Smooth muscle cell (in vitro differentiated cells): ENCODE results near the gene PTPRCAP. TPM values are rescaled to one million over a fixed set of nuclear protein-coding genes. Genes with fewer than 3 reads are reported as not detected.

Experiments
- DNase-seq: peaks from one replicate; lab custom pipeline; 2025; ENCODE audit not compliant: unreplicated experiment; lab: John Stamatoyannopoulos, UW
- H2AFZ ChIP-seq: fragments of 200-600 bp; sonication (generic); 2 replicates; pipeline ENCODE4 v1.6.0; 2016; ENCODE audit warnings: antibody characterized with exemption, low read depth, mild to moderate bottlenecking
- H3F3A ChIP-seq: fragments of 200-600 bp; sonication (generic); 2 replicates; pipeline ENCODE4 v1.6.0; 2017; ENCODE audit warnings: antibody characterized with exemption, low read depth
- H3K27ac ChIP-seq: fragments of 200-600 bp; sonication (generic); 2 replicates; pipeline ENCODE4 v1.5.1; 2016; ENCODE audit warnings: low read depth, mild to moderate bottlenecking
- H3K27me3 ChIP-seq: fragments of 200-600 bp; sonication (generic); 2 replicates; pipeline ENCODE4 v1.6.1; 2016; ENCODE audit warnings: low read depth, mild to moderate bottlenecking
- H3K36me3 ChIP-seq: fragments of 200-600 bp; sonication (generic); 2 replicates; pipeline ENCODE4 v1.5.1; 2016; ENCODE audit warnings: low read depth
- H3K4me1 ChIP-seq: fragments of 200-600 bp; sonication (generic); 2 replicates; pipeline ENCODE4 v1.5.1; 2016; ENCODE audit warnings: low read depth
- H3K4me2 ChIP-seq: fragments of 200-600 bp; sonication (generic); 2 replicates; pipeline ENCODE4 v1.6.0; 2016; ENCODE audit warnings: mild to moderate bottlenecking
- H3K4me3 ChIP-seq: fragments of 200-600 bp; sonication (generic); 2 replicates; pipeline ENCODE4 v1.5.1; 2016; ENCODE audit warnings: mild to moderate bottlenecking
- H3K79me2 ChIP-seq: fragments of 200-600 bp; sonication (generic); 2 replicates; pipeline ENCODE4 v1.6.0; 2016; ENCODE audit warnings: low read depth, mild to moderate bottlenecking
- H3K9ac ChIP-seq: fragments of 200-600 bp; sonication (generic); 2 replicates; pipeline ENCODE4 v1.6.0; 2016; ENCODE audit warnings: low read depth
- H3K9me3 ChIP-seq: fragments of 200-600 bp; sonication (generic); replicated peaks from 2 replicates; pipeline ENCODE4 v1.5.1; 2016; ENCODE audit warnings: low read depth
- H4K20me1 ChIP-seq: fragments of 200-600 bp; sonication (generic); 2 replicates; pipeline ENCODE4 v1.6.0; 2016; ENCODE audit warnings: low read depth
- CTCF ChIP-seq: fragments of 200-600 bp; sonication (generic); IDR thresholded peaks from 2 replicates; pipeline ENCODE4 v1.5.1; 2017; ENCODE audit warnings: borderline replicate concordance, mild to moderate bottlenecking, antibody characterized with exemption; ENCODE audit not compliant: insufficient read depth, poor library complexity, severe bottlenecking
- WGBS: methylation state at CpG from one replicate; pipeline ENCODE4 v1.1.7; 2016; ENCODE audit warnings: low lambda C conversion rate; 5-methylcytosine and 5-hydroxymethylcytosine counted together
- polyA plus RNA-seq: library from polyadenylated mRNA; unstranded; fragments of >200 nt; fragmentation: Nextera tagmentation; extraction: Ambion mirVana; gene quantifications from 2 replicates; pipeline ENCODE4 v1.2.1, GENCODE V29; 2016
- total RNA-seq: library from RNA; depleted of rRNA; stranded (reverse); fragments of >200 nt; gene quantifications from 2 replicates; pipeline ENCODE4 v1.2.3, GENCODE V29; 2014

PTPRCAP gene
- total and polyA plus RNA-seq, 2 experiments from 2014 or later = 1.1 TPM; not detected in 1

DNA sequence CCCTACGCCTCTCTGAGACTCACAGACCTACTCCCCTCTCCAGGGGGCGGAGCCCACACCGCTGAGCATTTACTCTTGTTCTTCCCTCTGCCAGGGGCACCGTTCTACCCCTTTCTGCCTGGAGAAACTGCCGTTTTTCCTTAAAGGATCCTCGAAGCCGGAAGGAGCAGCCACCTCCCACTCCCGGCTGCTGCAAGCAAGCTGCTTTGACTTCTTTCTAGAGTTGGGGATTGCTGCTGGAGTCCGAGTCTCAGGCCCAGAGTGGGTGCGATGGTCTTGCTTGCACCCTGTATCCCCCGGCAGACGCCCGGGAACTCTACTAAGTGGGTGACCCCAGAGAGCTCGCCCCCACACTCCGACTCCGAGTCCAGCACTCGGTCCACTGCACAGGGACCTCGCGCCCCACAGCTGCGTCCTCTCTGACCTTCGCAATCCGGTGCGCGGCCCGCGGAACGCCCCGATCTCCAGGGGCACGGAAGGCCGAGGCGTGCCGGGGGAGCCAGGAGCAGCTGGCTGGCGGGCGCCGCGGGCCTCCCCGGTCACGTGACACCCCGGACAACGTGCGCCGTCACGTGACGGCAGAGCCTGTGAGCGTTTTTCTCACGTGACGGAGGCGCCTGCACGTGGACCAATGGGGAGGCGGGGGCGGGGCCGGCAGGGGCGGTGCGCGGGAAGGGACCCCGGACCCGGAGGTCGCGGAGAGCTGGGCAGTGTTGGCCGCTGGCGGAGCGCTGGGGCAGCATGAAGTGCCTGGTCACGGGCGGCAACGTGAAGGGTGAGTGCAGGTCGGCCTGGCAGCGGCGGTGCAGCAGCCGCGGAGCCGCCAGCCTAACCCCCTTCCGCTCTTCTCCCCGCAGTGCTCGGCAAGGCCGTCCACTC is 45.9 kb downstream of the PTPRCAP start, which contains the start of gene RAD9A:
RAD9A (plus strand) TSS at position 683 of the 879 bp plus-strand sequence; CDS start at position 742, 59 bp downstream.
- peak; percentile 85 for DNase-seq
- peak within 1 kb of the TSS; percentile 92 for H3K4me2 ChIP-seq
- H3K9ac ChIP-seq = peak within 1 kb of the TSS; percentile 85
- H3F3A ChIP-seq = no peaks in the 10 kb centered on the region
- no peaks in the 10 kb centered on the region for H3K79me2 ChIP-seq
- H3K27ac ChIP-seq = peak within 1 kb of the TSS; percentile 79
- no peaks in the 10 kb centered on the region for H4K20me1 ChIP-seq
- peak within 1 kb of the TSS; percentile 53 for H2AFZ ChIP-seq
- peaks cover 3% of the 10 kb centered on the region for H3K4me1 ChIP-seq
- no peaks in the 10 kb centered on the region for H3K36me3 ChIP-seq
- H3K4me3 ChIP-seq = peak within 1 kb of the TSS; percentile 71
- no peaks in the 10 kb centered on the region for H3K27me3 ChIP-seq
- under 1% methylated on average over 71 of the region's 75 CpGs for WGBS
- H3K9me3 ChIP-seq = no peaks in the 10 kb centered on the region
- no peak for TF ChIP-seq CTCF

- H3K27ac ChIP-seq = peak overlapping the region; percentile 79
- H3K4me2 ChIP-seq = peak overlapping the region; percentile 92
- H3K4me1 ChIP-seq = peaks cover 3% of the 10 kb centered on the region
- no peaks in the 10 kb centered on the region for H3K79me2 ChIP-seq
- WGBS = 17% methylated on average over 15 of the region's 15 CpGs
- H2AFZ ChIP-seq = peak overlapping the region; percentile 53
- H3K9ac ChIP-seq = peak overlapping the region; percentile 85
- no peaks in the 10 kb centered on the region for H3F3A ChIP-seq
- DNase-seq = no peak
- peak overlapping the region; percentile 71 for H3K4me3 ChIP-seq
- no peaks in the 10 kb centered on the region for H3K36me3 ChIP-seq
- H3K9me3 ChIP-seq = no peaks in the 10 kb centered on the region
- no peaks in the 10 kb centered on the region for H4K20me1 ChIP-seq
- no peaks in the 10 kb centered on the region for H3K27me3 ChIP-seq
- no peak for TF ChIP-seq CTCF
Measured at GRCh38 chr11:67390947-67391303, 46.6 kb downstream of the PTPRCAP start.

DNA sequence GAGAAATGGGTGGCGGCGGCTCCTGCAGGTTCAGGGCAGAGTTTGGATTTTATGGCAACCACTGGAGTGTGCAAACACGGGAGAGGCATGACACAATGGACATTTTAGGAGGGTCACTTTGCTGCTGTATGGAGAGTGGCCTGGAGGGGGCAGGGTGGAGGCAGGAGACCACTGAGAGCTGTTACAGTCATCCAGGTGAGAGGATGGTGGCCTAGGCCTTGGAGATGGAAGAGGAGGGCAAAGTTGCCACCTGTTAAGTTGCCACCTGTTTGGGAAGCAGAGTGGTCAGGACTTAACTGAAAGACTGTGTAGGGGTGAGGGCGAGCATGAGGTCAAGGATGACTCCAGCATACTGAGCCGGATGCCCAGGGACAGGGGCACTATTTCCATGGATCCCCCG is 48.0 kb downstream of the PTPRCAP start:
- H3F3A ChIP-seq = no peaks in the 10 kb centered on the region
- H3K9ac ChIP-seq = no peak overlapping the region
- no peaks in the 10 kb centered on the region for H3K79me2 ChIP-seq
- no peaks in the 10 kb centered on the region for H3K36me3 ChIP-seq
- no peak overlapping the region for H3K27ac ChIP-seq
- no peak overlapping the region for H3K4me2 ChIP-seq
- H3K27me3 ChIP-seq = no peaks in the 10 kb centered on the region
- no peak for DNase-seq
- WGBS = 76% methylated on average over 6 of the region's 6 CpGs
- TF ChIP-seq CTCF = peak; percentile 47
- H3K4me3 ChIP-seq = no peak overlapping the region
- no peak overlapping the region for H2AFZ ChIP-seq
- no peaks in the 10 kb centered on the region for H3K9me3 ChIP-seq
- no peaks in the 10 kb centered on the region for H4K20me1 ChIP-seq
- peaks cover 3% of the 10 kb centered on the region for H3K4me1 ChIP-seq
